GM19239 (cell line): ENCODE measurements around the gene MORN3.
"Not testable (repeated sequence)": the region's sequence is repeated elsewhere in the genome, so short reads cannot be mapped to it uniquely, and the experiment has no call there.

Experiments
- DNase-seq: peaks from one replicate; pipeline ENCODE4 v3.0.0; 2011; ENCODE audit warnings: low spot score; ENCODE audit not compliant: insufficient read length
- FAIRE-seq: peaks from 2 replicates; lab custom pipeline; 2011; peaks lifted over from hg19 to GRCh38; lab: Jason Lieb, UNC

The MORN3 gene, protein sequence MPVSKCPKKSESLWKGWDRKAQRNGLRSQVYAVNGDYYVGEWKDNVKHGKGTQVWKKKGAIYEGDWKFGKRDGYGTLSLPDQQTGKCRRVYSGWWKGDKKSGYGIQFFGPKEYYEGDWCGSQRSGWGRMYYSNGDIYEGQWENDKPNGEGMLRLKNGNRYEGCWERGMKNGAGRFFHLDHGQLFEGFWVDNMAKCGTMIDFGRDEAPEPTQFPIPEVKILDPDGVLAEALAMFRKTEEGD

DNA sequence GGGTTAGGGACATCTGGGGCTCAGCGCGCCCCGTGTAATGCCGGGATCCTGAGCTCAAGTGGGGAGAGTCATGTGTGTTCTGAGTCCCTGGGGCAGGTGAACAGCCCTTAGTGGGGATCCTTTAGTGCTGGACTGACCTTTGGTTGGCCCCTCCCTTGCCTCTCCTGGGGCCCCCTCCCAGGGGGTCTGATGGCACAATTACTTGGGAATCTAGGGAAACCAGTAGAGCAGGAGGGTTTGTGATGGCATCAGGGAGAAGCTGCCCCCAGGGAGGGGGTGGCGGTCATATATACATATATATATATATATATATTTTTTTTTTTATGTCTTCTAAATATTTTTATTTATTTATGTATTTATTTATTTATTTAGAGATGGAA lies at the start of gene MORN3:
TSS of gene MORN3 (minus strand) at position 134 of the 380 bp plus-strand sequence. CDS start 171 bp downstream, outside the sequence.
- FAIRE-seq (no peak), DNase-seq (no peak)

DNA sequence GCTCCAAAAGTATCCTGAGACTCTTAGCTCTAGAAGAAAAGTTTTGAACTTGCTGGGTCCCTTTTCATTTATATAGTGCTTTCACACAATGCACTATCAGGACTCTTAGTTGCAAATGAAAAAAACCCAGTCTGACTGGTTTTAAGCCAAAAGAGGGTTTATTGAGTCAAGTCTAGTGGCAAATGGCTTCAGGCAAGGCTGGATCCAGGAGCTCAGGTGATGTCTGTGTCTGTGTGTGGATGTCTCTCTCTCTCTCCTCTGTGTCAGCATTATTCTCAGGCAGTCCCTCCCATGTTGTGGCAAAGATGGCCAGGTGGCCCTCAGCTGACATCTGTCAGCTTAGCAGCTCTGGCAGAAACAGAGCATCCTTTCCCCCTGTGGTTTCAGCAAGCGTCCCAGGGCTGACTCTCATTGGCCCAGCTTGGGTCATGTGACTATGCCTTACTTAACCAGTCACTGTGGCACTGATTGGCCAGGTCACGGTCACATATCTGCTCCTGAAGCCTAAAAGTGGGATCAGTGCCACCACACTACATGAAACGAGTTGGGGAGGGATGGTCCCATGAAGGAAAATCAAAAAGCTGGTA lies 49.3 kb upstream of the MORN3 start:
- no peak for FAIRE-seq

DNA sequence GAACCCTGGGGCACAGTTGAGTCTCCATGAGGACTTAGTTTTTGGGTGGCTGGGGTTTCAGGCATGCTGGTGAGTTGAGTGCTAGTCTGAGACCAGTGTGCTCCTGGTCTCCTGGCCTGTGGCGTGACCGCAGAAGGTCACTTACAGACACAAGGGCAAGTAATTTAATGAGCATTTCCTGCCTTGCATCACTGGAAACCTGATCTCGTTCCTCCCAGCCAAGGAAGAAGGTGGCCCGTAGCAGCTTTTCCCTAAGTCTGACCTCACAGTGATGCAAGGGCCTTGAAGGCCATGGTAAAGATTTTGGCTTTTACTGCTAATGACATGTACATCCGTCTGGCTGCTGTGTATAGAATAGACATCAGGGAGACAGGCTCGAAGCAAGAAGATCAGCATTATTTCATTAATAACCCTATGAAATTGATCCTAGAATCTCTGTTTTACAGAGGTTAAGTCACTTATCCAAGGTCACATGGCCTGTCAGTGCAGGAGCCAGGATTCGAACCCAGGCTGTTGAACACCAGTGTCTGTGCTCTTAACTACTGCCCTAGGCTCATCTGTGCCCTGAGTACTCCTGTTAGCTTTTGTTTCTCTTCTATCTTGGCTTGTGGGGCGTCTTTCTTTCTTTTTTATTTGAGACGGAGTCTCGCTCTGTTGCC lies 47.7 kb upstream of the MORN3 start:
- DNase-seq, result no peak
- no peak for FAIRE-seq

More for the DNA sequence above, 49.3 kb upstream of the MORN3 start:
- DNase-seq, result no peak

DNA sequence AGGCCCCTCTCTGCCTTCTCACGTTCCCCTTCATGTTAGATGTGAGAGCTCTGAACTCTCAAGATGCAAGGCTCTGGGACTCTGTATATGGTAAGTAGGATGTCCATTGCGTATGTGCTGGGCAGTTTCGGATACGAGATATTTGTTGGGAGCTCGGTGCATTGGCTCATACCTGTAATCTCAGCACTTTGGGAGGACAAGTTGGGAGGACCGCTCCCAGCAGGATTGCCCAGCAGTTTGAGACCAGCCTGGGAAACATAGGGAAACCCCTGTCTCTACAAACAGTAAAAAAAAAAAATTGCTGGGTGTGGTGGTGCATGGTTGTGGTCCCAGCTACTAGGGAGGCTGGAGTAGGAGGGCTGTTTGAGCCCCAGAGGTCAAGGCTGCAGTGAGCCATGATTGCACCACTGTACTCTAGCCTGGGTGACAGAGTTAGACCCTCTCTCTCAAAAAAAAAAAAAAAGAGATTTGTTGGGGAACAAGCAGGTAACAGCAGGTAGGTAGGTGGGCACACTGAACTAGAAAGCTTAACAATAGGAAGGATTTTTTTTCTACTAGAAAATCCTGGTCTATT lies 46.5 kb upstream of the MORN3 start:
- FAIRE-seq, result no peak
- no peak for DNase-seq

DNA sequence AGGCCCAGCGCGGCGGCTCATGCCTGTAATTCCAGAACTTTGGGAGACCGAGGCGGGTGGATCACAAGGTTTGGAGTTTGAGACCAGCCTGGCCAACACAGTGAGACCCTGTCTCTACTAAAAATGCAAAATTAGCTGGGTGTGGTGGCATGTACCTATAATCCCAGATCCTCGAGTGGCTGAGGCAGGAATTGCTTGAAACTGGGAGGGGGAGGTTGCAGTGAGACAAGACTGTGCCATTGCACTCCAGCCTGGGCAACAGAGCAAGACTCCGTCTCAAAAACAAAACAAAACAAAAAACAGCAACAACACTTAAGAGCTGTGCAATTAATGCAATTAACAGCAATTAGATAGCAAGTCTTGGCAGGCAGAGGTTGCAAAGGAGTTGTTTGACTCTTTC lies 45.6 kb upstream of the MORN3 start:
- not testable (repeated sequence) for FAIRE-seq, DNase-seq

DNA sequence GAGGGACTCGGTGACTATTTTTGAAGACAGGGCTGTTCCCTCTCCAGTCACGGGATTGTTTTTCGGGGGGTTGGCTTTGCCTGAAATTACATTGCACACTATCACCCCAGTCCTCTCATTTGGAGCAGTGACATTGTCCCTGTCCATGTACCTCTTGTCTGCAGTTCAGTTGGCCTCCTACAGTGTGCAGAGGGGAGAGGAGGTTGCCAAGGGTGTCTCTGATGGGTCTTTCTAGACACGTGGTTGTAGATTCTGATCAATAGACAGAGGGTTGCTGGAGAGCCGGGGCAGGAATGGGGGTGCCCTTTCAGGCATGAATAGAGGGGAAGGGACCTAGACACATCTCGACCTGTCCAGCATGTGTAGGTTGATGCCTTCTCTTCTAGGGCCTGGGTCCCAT lies 44.3 kb upstream of the MORN3 start:
- FAIRE-seq (no peak), DNase-seq (no peak)

DNA sequence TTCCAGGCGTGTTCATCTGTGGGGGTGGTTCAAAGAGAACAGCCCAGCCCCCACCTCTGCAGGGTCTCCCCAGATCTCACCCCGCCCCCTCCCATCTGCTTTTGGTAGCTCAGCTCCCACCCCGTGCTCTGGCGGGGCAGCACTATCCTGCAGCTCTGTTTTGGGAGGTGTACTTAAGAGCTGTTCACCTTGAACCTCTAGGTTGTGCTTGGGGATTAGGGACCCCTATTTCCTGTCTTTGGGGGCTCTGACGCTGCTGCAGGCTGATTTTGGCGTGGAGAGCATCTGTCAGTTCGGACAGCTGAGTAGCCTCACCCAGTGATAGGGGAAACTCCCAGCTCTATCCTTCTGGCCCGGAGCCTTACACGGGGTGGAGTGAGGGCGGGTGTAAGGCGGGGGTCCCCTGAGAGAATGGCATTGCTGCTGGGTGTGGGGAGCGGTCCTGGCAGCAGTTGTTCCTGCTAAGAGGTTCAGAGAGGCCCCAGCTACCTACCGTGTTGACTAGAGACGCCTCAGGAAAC lies 43.9 kb upstream of the MORN3 start:
- no peak for FAIRE-seq
- no peak for DNase-seq

DNA sequence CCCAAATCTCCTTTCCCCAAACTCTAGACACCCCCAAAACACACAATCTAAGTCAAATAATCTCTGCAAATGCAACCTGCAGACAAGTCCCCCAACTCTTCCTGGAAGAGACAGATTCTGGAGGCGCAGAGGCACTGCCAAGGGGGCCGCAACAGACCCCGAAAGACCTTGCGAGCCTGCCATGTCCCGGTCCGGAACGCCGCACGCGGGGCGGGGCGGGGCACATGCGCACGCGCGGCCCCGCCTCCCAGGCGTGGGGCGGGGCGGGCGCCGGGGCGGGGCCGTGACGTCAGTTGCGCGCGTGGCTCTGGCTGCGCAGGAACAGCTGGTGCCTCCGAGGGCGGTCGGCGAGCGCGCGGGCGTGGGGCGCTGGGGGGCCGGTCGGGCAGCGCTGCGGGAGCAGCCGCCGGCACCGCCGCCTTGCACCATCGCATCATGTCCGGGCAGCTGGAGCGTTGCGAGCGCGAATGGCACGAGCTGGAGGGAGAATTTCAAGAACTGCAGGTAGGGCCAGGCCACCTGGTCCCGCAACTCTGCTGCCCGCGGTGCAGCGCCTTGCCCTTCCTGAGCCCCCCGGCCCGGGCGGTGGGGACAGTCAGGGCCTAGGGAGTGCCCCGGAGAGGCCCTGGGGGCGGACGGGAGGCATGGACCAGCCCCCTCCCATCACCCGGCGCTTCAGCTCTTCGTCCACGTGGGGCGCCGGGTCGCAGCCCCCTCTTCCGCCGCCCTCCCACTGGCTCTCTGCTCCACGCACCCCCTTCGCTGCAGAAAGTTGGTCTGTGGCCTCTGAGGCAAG lies 43.2 kb upstream of the MORN3 start, which contains the start of gene TMEM120B:
TSS of gene TMEM120B (plus strand) at position 292 of the 796 bp plus-strand sequence. CDS start at position 436, 144 bp downstream.
- DNase-seq, result peak; percentile 79
- FAIRE-seq, result no peak

DNA sequence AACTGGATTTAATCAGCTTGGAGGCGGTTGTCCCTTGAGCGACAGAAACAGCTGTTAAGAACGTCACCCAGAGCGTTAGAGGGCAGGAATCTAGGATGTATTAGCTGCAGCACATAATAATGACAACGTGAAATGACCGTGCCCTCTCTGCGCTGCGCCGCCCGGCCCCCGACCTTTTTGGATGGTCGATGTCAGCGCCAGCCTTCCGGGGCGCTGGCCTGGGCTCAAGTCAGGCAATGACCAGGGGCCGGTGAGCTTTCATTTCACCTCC lies 42.7 kb upstream of the MORN3 start:
- no peak for DNase-seq
- no peak for FAIRE-seq

DNA sequence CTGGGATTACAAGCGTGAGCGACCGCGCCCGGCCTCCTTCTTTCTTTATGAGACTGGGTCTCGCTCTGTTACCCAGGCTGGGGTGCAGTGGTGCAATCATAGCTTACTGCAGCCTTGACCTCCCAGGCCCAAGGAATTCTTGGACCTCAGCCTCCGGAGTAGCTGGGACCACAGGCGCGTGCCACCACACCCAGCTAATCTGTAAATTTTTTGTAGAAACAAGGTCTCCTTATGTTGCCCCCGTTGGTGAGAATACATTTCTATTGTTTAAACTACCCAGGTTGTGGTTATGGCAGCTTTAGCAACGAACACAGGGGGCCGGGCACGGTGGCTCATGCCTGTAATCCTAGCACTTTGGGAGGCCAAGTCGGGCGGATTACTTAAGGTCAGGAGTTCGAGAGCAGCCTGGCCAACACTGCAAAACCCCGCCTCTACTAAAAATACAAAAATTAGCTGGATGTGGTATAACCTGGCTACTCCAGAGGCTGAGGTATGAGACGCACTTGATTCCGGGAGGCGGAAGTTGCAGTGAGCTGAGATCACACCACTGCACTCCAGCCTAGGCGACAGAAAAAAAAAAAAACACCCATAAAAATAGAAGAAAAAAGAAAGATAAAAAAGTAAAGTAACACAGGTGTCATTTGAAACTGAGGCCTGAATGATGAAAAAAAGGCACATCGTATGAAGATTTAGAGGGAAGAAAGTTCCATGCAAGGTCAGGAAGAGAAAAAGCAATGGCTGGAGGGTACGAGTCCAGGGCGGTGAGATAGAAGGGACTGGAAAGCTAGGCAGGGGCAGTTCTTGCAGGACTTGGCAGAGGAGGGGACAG lies 42.1 kb upstream of the MORN3 start:
- FAIRE-seq, result no peak
- DNase-seq, result no peak

DNA sequence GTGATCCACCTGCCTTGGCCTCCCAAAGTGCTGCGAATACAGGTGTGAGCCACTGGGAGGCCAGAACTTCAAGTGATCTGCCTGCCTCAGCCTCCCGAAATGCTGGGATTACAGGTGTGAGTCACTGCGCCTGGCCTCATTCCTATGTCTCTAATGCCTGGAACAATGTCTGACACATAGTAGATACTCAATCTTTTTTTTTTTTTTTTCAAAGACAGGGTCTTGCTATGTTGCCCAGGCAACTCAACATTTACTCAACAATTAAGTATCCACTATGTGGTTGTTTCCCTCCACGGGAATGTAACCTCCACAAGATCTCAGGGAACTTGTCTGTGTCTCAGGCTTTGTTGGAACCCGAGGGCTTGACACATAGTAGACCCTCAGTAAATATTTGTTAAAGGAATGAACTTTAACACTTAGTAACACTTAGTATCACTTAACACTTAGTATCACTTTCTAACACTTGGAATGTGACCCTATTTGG lies 40.1 kb upstream of the MORN3 start:
- DNase-seq, result no peak
- FAIRE-seq, result no peak

DNA sequence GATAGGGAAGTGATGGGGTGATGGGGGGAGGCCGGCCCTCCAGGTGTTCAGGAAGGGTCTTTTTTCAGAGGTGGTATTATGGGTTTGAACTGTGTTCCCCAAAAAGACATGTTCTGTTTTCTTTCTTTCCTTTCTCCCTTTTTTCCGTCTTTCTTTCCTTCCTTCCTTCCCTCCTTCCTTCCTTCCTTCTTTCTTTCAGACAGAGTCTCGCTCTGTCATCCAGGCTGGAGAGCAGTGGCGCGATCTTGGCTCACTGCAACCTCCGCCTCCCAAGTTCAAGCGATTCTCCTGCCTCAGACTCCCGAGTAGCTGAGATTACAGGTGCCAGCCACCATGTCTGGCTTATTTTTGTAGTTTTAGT lies 39.6 kb upstream of the MORN3 start:
- FAIRE-seq, DNase-seq: not testable (repeated sequence)

DNA sequence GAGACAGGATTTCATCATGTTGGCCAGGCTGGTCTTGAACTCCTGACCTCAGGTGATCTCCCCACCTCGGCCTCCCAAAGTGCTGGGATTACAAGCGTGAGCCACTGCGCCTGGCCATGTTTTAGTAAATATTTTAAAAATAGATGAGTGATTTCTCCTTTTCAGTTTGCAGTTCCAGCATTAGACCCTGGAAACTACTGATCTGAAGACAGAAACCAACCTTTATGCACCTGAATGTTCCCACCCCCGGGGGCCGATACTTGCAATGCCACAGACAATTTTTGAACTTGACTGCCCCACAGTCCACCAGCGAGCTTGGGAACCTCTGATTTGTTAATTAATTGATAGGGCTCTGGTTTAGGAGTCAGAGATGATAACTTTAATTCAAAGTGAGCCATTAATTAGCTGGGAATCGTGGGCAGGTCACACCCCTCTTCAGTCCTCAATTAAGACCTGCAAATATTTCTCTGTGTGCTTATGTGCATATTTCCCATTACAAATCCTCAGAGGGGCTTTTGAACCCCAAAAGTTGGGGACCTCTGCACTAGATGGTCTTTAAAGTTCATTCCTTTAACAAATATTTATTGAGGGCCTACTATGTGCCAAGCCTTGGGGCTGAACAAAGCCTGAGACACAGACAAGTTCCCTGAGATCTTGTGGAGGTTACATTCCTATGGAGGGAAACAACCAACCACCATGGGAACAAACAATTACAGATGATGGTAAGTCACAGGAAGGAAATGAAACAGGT lies 39.0 kb upstream of the MORN3 start:
- DNase-seq, result no peak
- FAIRE-seq, result no peak

DNA sequence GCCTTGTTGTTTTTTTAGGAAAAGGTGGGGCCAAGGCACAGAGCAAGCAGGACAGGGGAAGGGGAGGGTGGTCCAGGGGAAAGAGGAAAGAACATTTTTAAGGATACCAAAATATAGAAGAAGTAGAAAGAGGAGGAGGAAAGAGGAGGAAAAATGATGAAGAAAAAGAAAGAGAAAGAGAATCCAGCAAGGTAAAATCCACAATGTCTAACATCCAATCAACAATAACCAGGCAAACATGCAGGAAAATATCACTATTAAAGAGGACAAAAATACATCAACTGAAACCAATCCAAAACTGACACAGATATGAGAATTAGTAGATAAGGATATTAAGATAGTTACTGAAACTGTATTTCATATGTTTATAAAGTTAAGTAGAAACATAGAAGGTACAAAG lies 36.1 kb upstream of the MORN3 start:
- FAIRE-seq (no peak), DNase-seq (no peak)

DNA sequence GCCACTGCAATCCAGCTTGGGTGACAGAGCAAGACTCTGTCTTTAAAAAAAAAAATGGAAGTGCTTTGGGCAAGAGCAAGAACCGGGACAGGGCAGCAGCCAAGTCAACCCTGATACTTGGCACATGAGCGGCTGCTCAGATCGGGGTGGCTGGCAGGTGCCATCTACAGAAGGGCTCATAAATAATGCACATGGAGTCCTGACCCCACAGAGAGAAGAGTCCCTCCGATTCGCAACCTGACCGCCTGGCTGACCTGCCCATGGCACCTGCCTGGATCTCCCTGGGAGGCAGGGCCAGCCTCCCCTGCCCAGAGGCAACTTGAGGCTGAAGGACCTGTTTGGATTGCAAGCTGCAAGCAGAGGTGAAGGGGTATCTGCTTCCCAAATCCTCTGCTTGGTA lies 33.5 kb upstream of the MORN3 start:
- FAIRE-seq (no peak), DNase-seq (no peak)

DNA sequence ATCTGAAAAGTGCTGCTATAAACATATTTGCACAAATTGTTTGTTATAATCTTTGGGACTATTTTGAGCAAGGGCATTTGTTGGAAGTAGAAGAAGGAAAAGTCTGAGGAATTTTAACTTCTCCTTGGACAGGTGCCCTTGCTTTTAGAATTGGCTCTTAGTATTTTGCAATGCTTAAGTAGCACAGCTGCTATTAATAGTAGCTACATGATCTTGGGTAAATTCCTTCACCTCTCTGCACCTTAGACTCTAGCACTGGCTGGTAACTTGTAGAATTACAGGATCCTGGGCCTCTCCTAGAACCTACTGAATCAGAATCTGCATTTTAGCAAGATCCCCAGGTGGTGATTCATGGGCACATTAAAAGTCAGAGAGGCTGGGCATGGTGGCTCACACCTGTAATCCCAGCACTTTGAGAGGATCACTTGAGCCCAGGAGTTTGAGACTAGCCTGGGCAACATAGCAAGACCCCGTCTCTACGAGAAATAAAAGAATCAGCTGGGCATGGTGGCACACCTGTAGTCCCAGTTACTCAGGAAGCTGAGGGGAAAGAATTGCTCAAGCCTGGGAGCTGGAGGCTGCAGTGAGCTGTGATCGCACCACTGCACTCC lies 32.3 kb upstream of the MORN3 start:
- FAIRE-seq, result no peak
- DNase-seq, result no peak

DNA sequence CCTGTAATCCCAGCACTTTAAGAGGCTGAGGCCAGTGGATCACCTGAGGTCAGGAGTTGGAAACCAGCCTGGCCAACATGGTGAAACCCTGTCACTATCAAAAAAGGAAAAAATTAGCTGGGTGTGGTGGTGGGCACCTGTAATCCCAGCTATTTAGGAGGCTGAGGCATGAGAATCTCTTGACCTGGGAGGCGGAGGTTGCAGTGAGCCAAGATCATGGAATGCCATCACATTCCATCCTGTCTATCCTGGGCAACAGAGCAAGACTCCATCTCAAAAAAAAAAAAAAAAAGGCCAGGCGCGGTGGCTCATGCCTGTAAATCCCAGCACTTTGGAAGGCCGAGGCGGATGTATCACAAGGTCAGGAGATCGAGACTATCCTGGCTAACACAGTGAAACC lies 28.4 kb upstream of the MORN3 start:
- not testable (repeated sequence) for DNase-seq, FAIRE-seq

DNA sequence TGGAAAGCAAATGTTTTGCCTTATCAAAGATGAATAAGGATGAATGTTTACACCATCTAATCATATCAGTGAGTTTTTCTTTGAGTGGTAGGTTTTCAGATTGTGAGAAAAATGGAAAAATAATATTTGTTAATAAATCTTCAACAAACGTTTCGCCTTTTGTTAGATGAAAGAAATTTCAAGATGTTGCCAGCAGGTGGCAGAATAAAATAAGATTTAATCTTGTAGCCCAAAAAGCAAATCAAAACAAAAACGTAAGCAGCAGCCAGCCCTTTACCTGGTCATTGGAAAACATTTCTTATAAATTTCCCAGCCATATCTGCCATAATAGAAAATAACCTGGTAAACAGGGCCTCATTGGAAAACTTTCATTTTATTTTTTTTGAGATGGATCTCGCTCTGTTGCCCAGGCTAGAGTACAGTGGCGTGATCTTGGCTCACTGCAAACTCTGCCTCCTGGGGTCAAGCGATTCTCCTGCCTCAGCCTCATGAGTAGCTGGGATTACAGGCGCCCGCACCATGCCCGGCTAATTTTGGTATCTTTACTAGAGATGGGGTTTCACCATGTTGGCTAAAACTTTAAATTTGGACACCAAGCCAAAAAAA lies 27.7 kb upstream of the MORN3 start:
- DNase-seq, result no peak
- FAIRE-seq, result peak; percentile 80
